ENCODE data around the gene ALDH1A1.
"Not testable (repeated sequence)": the region's sequence is repeated elsewhere in the genome, so short reads cannot be mapped to it uniquely, and the experiment has no call there.

ALDH1A1 gene

GRCh38 chr9:72895122-72895521 lies 57.7 kb downstream of the ALDH1A1 start:
- DNase-seq (ENCODE audit: low read depth) = no peak

- DNase-seq (ENCODE audit: low read depth) = no peak
Measured at GRCh38 chr9:72894342-72894741, 58.5 kb downstream of the ALDH1A1 start.

GRCh38 chr9:72893437-72893836 lies 59.4 kb downstream of the ALDH1A1 start:
- DNase-seq (ENCODE audit: low read depth) = no peak

GRCh38 chr9:72891043-72891442 lies 61.8 kb downstream of the ALDH1A1 start:
- no peak for DNase-seq (ENCODE audit: low read depth)

- no peak for DNase-seq (ENCODE audit: low read depth)
Measured at GRCh38 chr9:72888943-72889342, 63.9 kb downstream of the ALDH1A1 start.

- DNase-seq (ENCODE audit: low read depth) = no peak
Measured at GRCh38 chr9:72888067-72888466, 64.8 kb downstream of the ALDH1A1 start.

- DNase-seq (ENCODE audit: low read depth) = no peak
Measured at GRCh38 chr9:72886386-72886785, 66.5 kb downstream of the ALDH1A1 start.

- DNase-seq (ENCODE audit: low read depth) = no peak
Measured at GRCh38 chr9:72884508-72884907, 68.3 kb downstream of the ALDH1A1 start.

- DNase-seq (ENCODE audit: low read depth) = no peak
Measured at GRCh38 chr9:72883875-72884274, 69.0 kb downstream of the ALDH1A1 start.

GRCh38 chr9:72882117-72882775 lies 70.6 kb downstream of the ALDH1A1 start:
- DNase-seq (ENCODE audit: low read depth) = no peak

- DNase-seq (ENCODE audit: low read depth) = no peak
Measured at GRCh38 chr9:72880821-72881220, 72.0 kb downstream of the ALDH1A1 start.

- no peak for DNase-seq (ENCODE audit: low read depth)
Measured at GRCh38 chr9:72875221-72875620, 77.6 kb downstream of the ALDH1A1 start.

GRCh38 chr9:72874344-72874743 lies 78.5 kb downstream of the ALDH1A1 start:
- no peak for DNase-seq (ENCODE audit: low read depth)

GRCh38 chr9:72873456-72873855 lies 79.4 kb downstream of the ALDH1A1 start:
- no peak for DNase-seq (ENCODE audit: low read depth)

GRCh38 chr9:72872718-72873117 lies 80.1 kb downstream of the ALDH1A1 start:
- DNase-seq (ENCODE audit: low read depth) = no peak

GRCh38 chr9:72871685-72872084 lies 81.2 kb downstream of the ALDH1A1 start:
- DNase-seq (ENCODE audit: low read depth) = no peak

- DNase-seq (ENCODE audit: low read depth) = no peak
Measured at GRCh38 chr9:72864327-72864726, 88.5 kb downstream of the ALDH1A1 start.

- DNase-seq (ENCODE audit: low read depth) = no peak
Measured at GRCh38 chr9:72863456-72864094, 89.3 kb downstream of the ALDH1A1 start.

- not testable (repeated sequence) for DNase-seq (ENCODE audit: low read depth)
Measured at GRCh38 chr9:72862788-72863187, 90.1 kb downstream of the ALDH1A1 start.

GRCh38 chr9:72858089-72858912 lies 94.6 kb downstream of the ALDH1A1 start:
- no peak for DNase-seq (ENCODE audit: low read depth)

GRCh38 chr9:72857624-72857996 lies 95.2 kb downstream of the ALDH1A1 start:
- DNase-seq (ENCODE audit: low read depth) = no peak

- no peak for DNase-seq (ENCODE audit: low read depth)
Measured at GRCh38 chr9:72856972-72857623, 95.8 kb downstream of the ALDH1A1 start.

Measured in stimulated activated CD8-positive, alpha-beta memory T cell treated with anti-CD3 and anti-CD28 coated beads, Interleukin-4, amount 100 ng/mL, for 24 hours (primary cell).